Hematopoietic multipotent progenitor cell treated with erythropoietin and hydrocortisone succinate and interleukin-3 and kit ligand, for 4 days (in vitro differentiated cells): Measurements from ENCODE around the gene HECW1.

Source experiments
- DNase-seq: peaks from one replicate; pipeline ENCODE4 v3.0.0-alpha.2; 2015

Gene HECW1

DNA sequence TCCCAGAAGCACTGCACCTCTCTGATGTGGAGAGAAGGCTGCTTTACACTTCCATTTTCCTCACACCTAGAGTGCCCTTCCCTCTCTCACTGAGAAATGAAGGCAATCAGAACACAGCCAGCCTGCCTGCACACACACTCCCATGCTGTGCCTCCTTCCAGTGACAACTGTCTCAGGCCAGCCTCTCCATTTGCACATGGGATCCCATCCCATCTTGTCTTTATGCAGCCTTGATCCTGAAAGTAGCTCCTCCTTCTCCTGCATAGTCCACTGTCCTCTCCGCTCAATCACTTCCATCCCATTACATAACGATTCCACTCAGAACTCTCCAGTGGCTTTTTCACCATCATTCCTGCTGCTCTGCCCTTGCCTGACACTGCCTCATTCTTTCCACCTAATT, 266.8 kb downstream of the HECW1 start:
- no peak for DNase-seq

DNA sequence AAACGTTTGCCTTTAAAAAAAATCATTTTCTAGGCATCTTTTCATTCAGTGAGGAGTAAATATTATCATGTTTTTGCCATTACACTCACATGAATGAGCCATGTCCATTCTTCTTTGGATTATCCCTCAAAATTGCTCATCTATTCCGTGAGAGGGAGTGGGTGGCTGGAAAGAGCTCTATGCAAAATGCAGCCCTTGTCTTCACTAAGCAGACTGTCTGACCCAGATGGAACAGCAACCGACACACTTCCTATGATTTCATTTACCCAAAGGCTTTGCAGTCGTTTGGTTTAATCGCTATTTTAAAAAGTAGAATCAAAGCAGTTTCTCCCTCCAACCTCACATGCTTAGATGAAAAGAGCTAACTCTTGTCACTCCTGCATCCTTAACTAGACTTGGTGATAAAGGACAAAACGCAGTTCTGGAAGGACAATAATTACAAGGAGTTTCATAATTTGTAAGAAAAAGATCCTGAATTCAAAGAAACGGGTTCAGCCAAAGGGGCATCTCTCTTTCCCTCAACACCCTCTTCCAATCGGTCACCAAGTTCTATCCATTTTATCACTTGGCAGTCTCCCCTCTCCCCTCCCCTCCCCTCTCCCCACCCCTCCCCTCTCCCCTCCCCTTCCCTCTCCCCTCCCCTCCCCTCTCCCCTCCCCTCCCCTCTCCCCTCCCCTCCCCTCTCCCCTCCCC, 272.3 kb downstream of the HECW1 start:
- no peak for DNase-seq

DNA sequence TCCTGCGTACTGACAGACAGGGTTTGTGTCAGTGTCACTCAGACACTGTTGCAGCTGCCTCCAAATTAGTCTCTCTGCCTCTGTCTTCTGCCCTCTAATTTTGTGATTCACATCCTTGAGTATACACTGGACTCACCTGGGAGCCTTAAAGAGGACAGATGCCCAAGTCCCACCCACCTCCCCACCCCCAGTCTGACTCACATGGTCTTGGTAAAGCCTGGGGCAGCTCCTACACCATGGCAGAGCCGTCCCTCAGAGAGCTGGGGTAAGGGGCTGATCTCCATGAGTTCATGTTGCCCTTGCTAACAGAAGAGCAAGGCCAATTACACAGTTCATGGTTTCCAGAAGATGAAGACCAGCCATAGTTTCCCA, 272.8 kb downstream of the HECW1 start:
- DNase-seq, result no peak

DNA sequence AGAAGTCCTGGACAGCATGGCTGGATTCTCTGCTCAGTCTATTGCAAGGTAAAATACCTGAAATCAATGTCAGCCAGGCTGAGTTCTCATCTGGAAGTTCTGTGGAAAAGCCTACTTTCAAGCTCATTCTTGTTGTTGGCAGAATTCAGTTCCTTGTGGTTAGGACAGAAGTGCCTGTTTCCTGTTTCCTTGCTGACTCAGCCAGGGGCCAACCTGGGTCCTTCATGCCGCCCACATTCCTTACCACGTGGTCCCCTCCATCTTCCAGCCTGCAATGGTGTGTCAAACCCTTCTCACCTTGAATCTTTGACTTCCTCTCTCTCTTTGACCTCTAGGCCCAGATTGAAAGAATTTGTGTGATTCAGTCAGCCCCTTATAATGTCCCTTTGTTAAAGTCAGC, 273.4 kb downstream of the HECW1 start:
- DNase-seq, result peak; percentile 17

- DNase-seq, result no peak
These were observed 275.5 kb downstream of the HECW1 start for GRCh38 chr7:43387932-43388331.

DNA sequence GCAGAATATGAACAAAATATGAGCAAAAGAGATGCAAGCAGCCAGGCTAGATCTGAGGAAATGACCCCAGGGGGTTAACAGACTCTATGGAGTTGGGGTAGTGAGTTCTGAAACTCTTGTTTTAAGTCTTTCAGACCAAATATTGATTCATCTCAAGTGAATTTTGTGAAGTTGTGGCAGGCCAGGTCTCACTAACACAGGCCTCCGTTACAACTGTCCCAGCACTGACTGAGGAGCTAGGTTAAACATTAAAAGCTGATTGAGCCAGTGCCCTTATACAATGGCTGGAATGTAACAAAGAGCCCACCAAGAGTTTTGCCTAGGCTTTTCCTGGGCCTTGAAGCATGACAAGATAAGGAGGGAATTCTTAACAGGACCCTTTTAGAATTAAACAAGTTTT, 278.1 kb downstream of the HECW1 start:
- DNase-seq, result no peak

GRCh38 chr7:43391518-43391917, 279.1 kb downstream of the HECW1 start:
- no peak for DNase-seq

GRCh38 chr7:43392638-43393330, 280.3 kb downstream of the HECW1 start:
- no peak for DNase-seq

GRCh38 chr7:43394441-43395130, 282.1 kb downstream of the HECW1 start:
- no peak for DNase-seq

DNA sequence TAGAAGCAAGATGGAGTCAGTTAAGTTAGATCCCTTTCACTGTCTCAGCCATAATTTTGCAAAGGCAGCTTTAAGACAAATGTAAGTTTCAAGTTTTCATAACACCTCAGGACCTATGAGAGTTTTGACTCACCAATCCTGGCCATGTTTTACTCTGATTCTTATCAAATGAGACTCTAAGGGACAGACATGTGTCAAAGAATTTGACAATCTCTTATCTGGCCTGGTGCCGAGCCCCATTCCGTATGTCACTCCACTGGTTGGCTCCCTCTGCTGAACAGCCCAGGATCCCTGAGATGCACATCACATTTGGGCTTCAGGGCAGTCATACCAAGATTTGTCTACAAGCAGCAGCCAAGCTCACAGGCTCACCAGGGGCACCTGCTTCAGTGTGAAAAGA, 282.9 kb downstream of the HECW1 start:
- DNase-seq, result no peak

GRCh38 chr7:43396187-43396740, 283.8 kb downstream of the HECW1 start:
- DNase-seq, result no peak

DNA sequence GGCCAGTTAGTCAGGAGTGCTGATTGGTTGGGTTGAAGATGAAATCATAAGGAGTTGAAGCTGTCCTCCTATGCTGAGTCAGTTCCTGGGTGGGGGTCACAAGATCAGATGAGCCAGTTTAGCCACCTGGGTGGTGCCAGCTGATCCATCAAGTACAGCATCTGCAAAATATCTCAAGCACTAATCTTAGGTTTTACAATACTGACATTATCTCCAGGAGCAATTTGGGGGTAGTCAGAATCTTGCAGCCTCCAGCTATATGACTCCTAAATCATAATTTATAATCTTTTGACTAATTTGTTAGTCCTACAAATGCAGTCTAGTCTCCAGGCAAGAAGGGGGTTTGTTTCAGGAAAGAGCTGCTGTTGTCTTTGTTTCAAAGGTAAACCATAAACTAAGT, 286.4 kb downstream of the HECW1 start:
- no peak for DNase-seq

- no peak for DNase-seq
These were observed 293.5 kb downstream of the HECW1 start for GRCh38 chr7:43405948-43406347.

DNA sequence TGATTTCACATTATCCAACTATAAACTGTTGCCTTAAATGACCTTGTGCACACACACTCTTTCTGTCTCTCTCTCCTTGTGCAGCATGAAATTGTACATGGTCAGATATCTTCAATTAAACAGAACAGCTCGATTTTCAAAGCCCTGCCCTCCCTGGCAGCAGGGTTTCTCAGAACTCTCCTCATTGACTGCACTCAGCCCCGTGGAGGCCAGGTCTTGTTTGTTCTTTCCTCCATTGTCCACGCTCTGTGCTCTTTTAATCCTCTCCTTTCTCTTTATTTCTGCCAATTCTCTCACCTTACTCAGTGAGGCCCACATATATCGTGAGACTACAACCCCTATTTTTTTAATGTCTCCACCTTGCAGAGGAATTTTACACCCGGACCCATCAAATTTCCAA, 294.5 kb downstream of the HECW1 start:
- DNase-seq, result no peak

DNA sequence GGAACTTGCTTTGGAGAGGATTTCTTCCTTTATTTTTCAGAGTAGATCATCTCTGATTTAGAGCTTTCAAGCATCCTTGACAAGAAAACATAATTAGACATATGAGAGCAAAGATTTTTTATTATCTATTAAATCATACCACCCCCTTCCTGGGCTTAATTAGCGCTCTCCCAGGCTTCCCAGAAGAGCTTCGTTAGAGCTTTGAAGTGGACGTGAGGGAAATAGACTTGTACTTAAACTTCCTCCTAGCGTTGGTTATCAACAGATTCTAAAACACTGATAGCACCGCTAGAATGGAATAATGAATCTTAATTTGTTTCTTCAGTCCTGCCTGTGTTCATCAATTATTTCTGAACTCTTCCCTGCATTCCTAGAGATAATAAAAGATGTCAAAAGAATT, 296.5 kb downstream of the HECW1 start:
- no peak for DNase-seq

DNA sequence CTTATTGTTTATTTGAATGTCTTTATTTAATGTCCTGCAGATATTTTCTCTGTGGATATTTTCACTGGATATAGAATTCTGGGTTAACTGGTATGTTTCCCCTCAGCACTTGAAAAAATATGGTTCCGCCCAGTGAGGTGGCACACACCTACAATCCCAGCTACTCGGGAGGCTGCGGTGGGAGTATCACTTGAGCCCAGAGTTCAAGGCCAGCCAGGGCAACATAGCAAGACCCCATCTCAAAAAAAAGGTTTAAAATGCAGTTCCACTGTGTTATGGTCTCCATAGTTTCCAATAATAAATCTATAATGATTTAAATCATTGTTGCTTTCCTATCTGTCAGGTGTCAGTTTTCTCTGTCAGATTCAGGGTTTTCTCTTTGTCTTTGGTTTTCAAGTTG, 305.0 kb downstream of the HECW1 start:
- DNase-seq, result no peak

- DNase-seq, result peak; percentile 61
These were observed 318.0 kb downstream of the HECW1 start for GRCh38 chr7:43430411-43430810.

- no peak for DNase-seq
These were observed 318.7 kb downstream of the HECW1 start for GRCh38 chr7:43431020-43431595.

DNA sequence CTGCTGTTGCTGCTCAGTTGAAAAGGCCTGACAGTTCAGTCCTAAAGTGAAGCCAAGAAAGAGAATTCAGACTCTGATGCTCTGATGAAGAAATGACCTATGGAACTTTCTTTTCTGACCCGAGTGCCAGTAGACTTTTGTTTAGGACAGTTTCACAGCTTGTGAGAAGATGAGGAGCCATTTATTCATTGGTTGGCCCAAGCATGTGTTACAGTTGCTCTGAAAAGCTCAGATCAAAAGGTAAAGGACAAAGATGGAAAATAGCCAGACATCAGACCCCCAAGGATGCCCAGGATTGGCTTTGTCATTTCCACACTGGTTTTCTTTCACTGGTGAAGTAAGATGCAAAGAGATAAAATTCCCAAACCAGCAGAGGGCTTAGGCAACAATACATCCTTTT, 321.2 kb downstream of the HECW1 start:
- no peak for DNase-seq

DNA sequence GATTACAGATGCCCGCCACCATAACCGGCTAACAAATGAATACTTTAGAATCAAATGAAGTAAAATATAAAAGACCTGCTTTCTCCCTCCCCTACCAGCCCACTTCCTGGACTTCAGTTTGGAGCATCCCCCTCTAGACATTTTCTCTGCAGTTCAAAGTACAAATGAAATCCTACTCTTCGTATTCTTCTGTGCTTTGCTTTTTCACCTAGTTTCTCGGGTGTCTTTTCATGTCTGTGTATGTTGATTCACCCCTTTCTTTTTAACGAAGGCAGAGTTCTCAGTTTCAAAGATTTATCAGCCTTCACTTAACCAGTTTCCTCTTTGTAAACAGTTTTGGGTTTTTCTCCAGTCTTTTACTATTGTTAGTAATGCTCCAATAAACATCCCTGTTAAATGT, 324.6 kb downstream of the HECW1 start:
- no peak for DNase-seq

DNA sequence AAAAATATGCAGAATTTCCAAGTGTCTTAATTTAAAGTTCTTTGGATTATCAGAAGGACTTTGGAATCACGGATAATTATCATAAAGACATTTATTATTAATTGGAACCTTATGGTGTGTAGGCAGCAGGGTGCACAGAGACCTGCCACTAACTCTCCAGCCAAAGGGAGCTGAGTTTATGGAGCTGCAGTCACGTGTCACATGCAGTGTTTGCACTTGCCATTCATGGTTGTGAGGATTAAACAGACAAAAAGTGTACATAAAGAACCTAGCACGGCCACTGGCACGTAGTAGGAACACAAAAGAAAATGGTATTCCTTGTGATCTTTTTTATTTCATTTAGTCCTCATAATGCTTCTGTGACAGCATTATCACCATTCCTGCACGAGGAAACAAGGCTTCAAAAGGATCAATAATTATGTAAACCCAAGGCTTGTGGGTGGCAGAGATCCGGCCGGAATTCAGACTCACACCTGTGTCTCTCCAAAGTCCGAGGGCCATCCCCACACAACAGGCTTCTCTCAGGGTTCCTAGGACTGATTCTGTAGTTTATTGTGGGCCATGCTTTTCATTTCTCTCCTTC, 326.5 kb downstream of the HECW1 start:
- DNase-seq, result no peak

- peak; percentile 83 for DNase-seq
These were observed 327.4 kb downstream of the HECW1 start for GRCh38 chr7:43439631-43440401.
